SK-N-MC (cell line): ENCODE measurements around the gene TXNRD1.

Experiments
- DNase-seq: peaks from one replicate; pipeline ENCODE4 v3.0.0-alpha.2; 2011; ENCODE audit warnings: low read depth, low spot score
- H3K27ac ChIP-seq: fragments of 200-600 bp; sonication (generic); 2 replicates; pipeline ENCODE4 v1.5.1; 2016; ENCODE audit warnings: mixed run types
- H3K36me3 ChIP-seq: fragments of 200-600 bp; sonication (generic); 2 replicates; pipeline ENCODE4 v1.6.1; 2017; ENCODE audit warnings: antibody characterized with exemption, low read length, mixed read lengths; ENCODE audit not compliant: insufficient read depth
- H3K4me3 ChIP-seq: fragments of 200-600 bp; sonication (generic); 2 replicates; pipeline ENCODE4 v1.5.1; 2016
- H3K9ac ChIP-seq: fragments of 200-600 bp; sonication (generic); 2 replicates; pipeline ENCODE4 v1.8.0; 2017; ENCODE audit warnings: mixed run types, mixed read lengths; ENCODE audit not compliant: insufficient read length
- H3K9me3 ChIP-seq: fragments of 200-600 bp; sonication (generic); 2 replicates; pipeline ENCODE4 v1.6.1; 2017; ENCODE audit warnings: low read depth, mild to moderate bottlenecking, antibody characterized with exemption, low read length, moderate library complexity, mixed read lengths
- EZH2 ChIP-seq: fragments of 200-600 bp; sonication (generic); IDR thresholded peaks from one replicate; pipeline ENCODE4 v1.6.1; 2017; ENCODE audit warnings: antibody characterized with exemption
- FOXP2 ChIP-seq: optimal IDR thresholded peaks from 2 replicates; pipeline ENCODE3; 2011; ENCODE audit warnings: mild to moderate bottlenecking, moderate library complexity; ENCODE audit not compliant: insufficient read depth; ENCODE audit errors: extremely low read length, control extremely low read depth
- POLR2AphosphoS5 ChIP-seq: IDR thresholded peaks from 2 replicates; pipeline ENCODE4 v1.6.1; 2012; ENCODE audit warnings: mild to moderate bottlenecking, low read depth, low read length, borderline replicate concordance

The TXNRD1 gene

GRCh38 chr12:104242546-104243206 lies 27.1 kb downstream of the TXNRD1 start:
- H3K9me3 ChIP-seq = no peaks in the 10 kb centered on the region
- H3K36me3 ChIP-seq = no peaks in the 10 kb centered on the region
- TF ChIP-seq FOXP2 = no peak
- no peak for TF ChIP-seq EZH2
- no peak for TF ChIP-seq POLR2AphosphoS5
- no peak for DNase-seq
- H3K27ac ChIP-seq = no peak overlapping the region
- no peak overlapping the region for H3K9ac ChIP-seq
- no peak overlapping the region for H3K4me3 ChIP-seq

GRCh38 chr12:104243551-104243950 lies 28.0 kb downstream of the TXNRD1 start:
- H3K9me3 ChIP-seq = no peaks in the 10 kb centered on the region
- H3K4me3 ChIP-seq = no peak overlapping the region
- no peak overlapping the region for H3K9ac ChIP-seq
- no peak overlapping the region for H3K27ac ChIP-seq
- DNase-seq = no peak
- H3K36me3 ChIP-seq = no peaks in the 10 kb centered on the region
- no peak for TF ChIP-seq EZH2
- no peak for TF ChIP-seq POLR2AphosphoS5
- no peak for TF ChIP-seq FOXP2

- Histone ChIP-seq H3K9ac (no peak overlapping the region), H3K4me3 (no peak overlapping the region), H3K27ac (no peak overlapping the region), H3K9me3 (no peaks in the 10 kb centered on the region), H3K36me3 (no peaks in the 10 kb centered on the region)
- TF ChIP-seq EZH2 (no peak), POLR2AphosphoS5 (no peak), FOXP2 (no peak)
- DNase-seq = no peak
These were observed 28.4 kb downstream of the TXNRD1 start for GRCh38 chr12:104243971-104244370.

GRCh38 chr12:104247698-104248097 lies 32.1 kb downstream of the TXNRD1 start:
- H3K4me3 ChIP-seq = no peak overlapping the region
- H3K27ac ChIP-seq = no peak overlapping the region
- DNase-seq = no peak
- no peak overlapping the region for H3K9ac ChIP-seq
- H3K36me3 ChIP-seq = no peaks in the 10 kb centered on the region
- TF ChIP-seq POLR2AphosphoS5 = no peak
- TF ChIP-seq FOXP2 = no peak
- TF ChIP-seq EZH2 = no peak
- H3K9me3 ChIP-seq = no peaks in the 10 kb centered on the region

- Histone ChIP-seq H3K27ac (no peak overlapping the region), H3K36me3 (no peaks in the 10 kb centered on the region), H3K9me3 (no peaks in the 10 kb centered on the region), H3K4me3 (no peak overlapping the region), H3K9ac (no peak overlapping the region)
- TF ChIP-seq POLR2AphosphoS5 = no peak
- no peak for TF ChIP-seq FOXP2
- no peak for TF ChIP-seq EZH2
- no peak for DNase-seq
These were observed 32.9 kb downstream of the TXNRD1 start for GRCh38 chr12:104248444-104248843.

- TF ChIP-seq EZH2 (no peak), FOXP2 (no peak), POLR2AphosphoS5 (no peak)
- Histone ChIP-seq H3K27ac (no peak overlapping the region), H3K36me3 (no peaks in the 10 kb centered on the region), H3K9ac (no peak overlapping the region), H3K9me3 (no peaks in the 10 kb centered on the region), H3K4me3 (no peak overlapping the region)
- no peak for DNase-seq
These were observed 33.4 kb downstream of the TXNRD1 start for GRCh38 chr12:104249017-104249416.

- no peak overlapping the region for H3K4me3 ChIP-seq
- H3K27ac ChIP-seq = no peak overlapping the region
- no peak for DNase-seq
- no peak for TF ChIP-seq EZH2
- no peak for TF ChIP-seq FOXP2
- no peak for TF ChIP-seq POLR2AphosphoS5
- H3K9me3 ChIP-seq = no peaks in the 10 kb centered on the region
- H3K36me3 ChIP-seq = no peaks in the 10 kb centered on the region
- H3K9ac ChIP-seq = no peak overlapping the region
These were observed 34.3 kb downstream of the TXNRD1 start for GRCh38 chr12:104249898-104250297.

- Histone ChIP-seq H3K9ac (no peak overlapping the region), H3K4me3 (no peak overlapping the region), H3K27ac (no peak overlapping the region), H3K36me3 (no peaks in the 10 kb centered on the region), H3K9me3 (no peaks in the 10 kb centered on the region)
- DNase-seq = no peak
- no peak for TF ChIP-seq EZH2
- TF ChIP-seq POLR2AphosphoS5 = no peak
These were observed 35.0 kb downstream of the TXNRD1 start for GRCh38 chr12:104250366-104251125.
